Peyer's patch (tissue), 4 donors: ENCODE data around the gene HDAC9. TPM values are rescaled to one million over a fixed set of nuclear protein-coding genes. Genes with fewer than 3 reads are reported as not detected.

Source experiments
- DNase-seq, 3 donors: peaks; one replicate each; pipeline ENCODE4 v3.0.0-alpha.2; 2017 to 2019
- H3K27ac ChIP-seq, 4 donors: fragments of 200-600 bp; sonication (generic); one replicate each; pipeline ENCODE4 v1.5.1; 2016 to 2019
- H3K27me3 ChIP-seq, 2 donors: fragments of 200-600 bp; sonication (generic); one replicate each; pipeline ENCODE4 v1.5.1; 2019
- H3K36me3 ChIP-seq, 3 donors: fragments of 200-600 bp; sonication (generic); one replicate each; pipeline ENCODE4 v1.5.1; 2016 to 2019
- H3K4me1 ChIP-seq, 4 donors: fragments of 200-600 bp; sonication (generic); one replicate each; pipeline ENCODE4 v1.5.1; 2016 to 2019
- H3K4me3 ChIP-seq, 4 donors: fragments of 200-600 bp; sonication (generic); 1 replicate in 3 of 4; 2 replicates in 1 of 4; pipeline ENCODE4 v1.5.1; 2016 to 2019; ENCODE audit warnings: mild to moderate bottlenecking in 1 of 4
- H3K9me3 ChIP-seq, 4 donors: fragments of 200-600 bp; sonication (generic); one replicate each; pipeline ENCODE4 v1.5.1; 2016 to 2019; ENCODE audit warnings: mild to moderate bottlenecking in 1 of 4
- POLR2A ChIP-seq, 2 donors: fragments of 450-650 bp; IDR thresholded peaks; one replicate each; pipeline ENCODE4 v1.5.1; 2017; ENCODE audit warnings: antibody characterized with exemption in 2 of 2, mild to moderate bottlenecking in 2 of 2, moderate library complexity in 2 of 2
- total RNA-seq, 4 donors: library from RNA; depleted of rRNA; stranded (reverse); fragments of >200 nt; gene quantifications; one replicate each; pipeline ENCODE4 v1.1.0, GENCODE V29; 2016
- TF ChIP-seq, protein P1 (sequence below), 6 experiments: fragments of 450-650 bp in 4 of 6; fragments of 200-600 bp in 2 of 6; sonication (generic) in 1 of 6; IDR thresholded peaks; one replicate each; pipeline ENCODE4 v1.5.1; 2017 to 2019; ENCODE audit warnings: antibody characterized with exemption in 6 of 6, mild to moderate bottlenecking in 3 of 6, moderate library complexity in 1 of 6

HDAC9 gene
- total RNA-seq, 4 donors from 2014 or later = 0.88 to 75.9 (median 4.4) TPM

DNA sequence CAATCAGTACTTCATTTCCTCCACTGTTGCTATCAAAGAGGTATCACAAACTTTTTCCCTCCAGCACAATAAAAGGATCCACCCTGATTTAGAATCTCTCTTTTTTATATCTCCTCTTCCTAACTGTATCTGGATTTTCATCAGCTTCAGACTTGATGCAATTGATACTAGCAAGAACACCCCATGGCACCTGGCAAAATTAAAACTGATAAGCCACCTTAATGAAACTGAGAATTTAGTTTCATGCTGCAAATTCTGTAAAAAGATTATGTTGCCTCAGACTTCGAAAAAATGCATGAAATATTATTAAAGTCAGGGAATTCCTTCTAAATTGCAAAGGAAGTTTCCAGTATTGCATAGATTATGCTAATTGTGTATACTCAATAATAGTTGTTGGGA lies 277.0 kb downstream of the HDAC9 start:
- no peaks in the 10 kb centered on the region for H3K36me3 ChIP-seq
- TF ChIP-seq, protein P1, sequence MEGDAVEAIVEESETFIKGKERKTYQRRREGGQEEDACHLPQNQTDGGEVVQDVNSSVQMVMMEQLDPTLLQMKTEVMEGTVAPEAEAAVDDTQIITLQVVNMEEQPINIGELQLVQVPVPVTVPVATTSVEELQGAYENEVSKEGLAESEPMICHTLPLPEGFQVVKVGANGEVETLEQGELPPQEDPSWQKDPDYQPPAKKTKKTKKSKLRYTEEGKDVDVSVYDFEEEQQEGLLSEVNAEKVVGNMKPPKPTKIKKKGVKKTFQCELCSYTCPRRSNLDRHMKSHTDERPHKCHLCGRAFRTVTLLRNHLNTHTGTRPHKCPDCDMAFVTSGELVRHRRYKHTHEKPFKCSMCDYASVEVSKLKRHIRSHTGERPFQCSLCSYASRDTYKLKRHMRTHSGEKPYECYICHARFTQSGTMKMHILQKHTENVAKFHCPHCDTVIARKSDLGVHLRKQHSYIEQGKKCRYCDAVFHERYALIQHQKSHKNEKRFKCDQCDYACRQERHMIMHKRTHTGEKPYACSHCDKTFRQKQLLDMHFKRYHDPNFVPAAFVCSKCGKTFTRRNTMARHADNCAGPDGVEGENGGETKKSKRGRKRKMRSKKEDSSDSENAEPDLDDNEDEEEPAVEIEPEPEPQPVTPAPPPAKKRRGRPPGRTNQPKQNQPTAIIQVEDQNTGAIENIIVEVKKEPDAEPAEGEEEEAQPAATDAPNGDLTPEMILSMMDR (IDR thresholded peaks at IDR 0.05) = no peak
- no peak for TF ChIP-seq POLR2A (IDR thresholded peaks at IDR 0.05)
- H3K4me3 ChIP-seq = no peak overlapping the region
- H3K27ac ChIP-seq = no peak overlapping the region
- DNase-seq = no peak
- H3K4me1 ChIP-seq = no peaks in the 10 kb centered on the region
- H3K9me3 ChIP-seq = no peaks in the 10 kb centered on the region
- H3K27me3 ChIP-seq = no peaks in the 10 kb centered on the region

DNA sequence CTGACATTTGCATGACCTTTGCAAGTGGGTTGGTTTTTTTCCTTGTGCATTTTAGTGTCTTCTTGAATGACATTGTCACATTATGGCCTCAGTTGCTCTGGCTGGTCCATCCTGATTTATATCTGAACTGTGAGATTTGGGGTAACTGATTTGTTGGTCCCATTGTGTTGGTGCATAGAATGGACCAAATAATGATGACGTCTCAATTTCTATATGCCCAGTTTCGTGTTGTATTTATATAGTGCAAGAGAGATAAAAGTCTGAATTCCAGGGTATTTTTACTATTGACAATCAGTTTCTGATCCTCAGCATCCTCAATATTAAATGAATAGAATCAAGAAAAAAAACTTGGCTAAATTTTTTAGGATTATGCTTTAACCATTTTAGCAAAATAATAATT lies 281.8 kb downstream of the HDAC9 start:
- Histone ChIP-seq H3K36me3 (no peaks in the 10 kb centered on the region), H3K4me1 (no peaks in the 10 kb centered on the region), H3K27ac (no peak overlapping the region), H3K4me3 (no peak overlapping the region), H3K27me3 (no peaks in the 10 kb centered on the region), H3K9me3 (no peaks in the 10 kb centered on the region)
- no peak for TF ChIP-seq POLR2A (IDR thresholded peaks at IDR 0.05)
- TF ChIP-seq, protein P1 (IDR thresholded peaks at IDR 0.05) = no peak
- DNase-seq = no peak

DNA sequence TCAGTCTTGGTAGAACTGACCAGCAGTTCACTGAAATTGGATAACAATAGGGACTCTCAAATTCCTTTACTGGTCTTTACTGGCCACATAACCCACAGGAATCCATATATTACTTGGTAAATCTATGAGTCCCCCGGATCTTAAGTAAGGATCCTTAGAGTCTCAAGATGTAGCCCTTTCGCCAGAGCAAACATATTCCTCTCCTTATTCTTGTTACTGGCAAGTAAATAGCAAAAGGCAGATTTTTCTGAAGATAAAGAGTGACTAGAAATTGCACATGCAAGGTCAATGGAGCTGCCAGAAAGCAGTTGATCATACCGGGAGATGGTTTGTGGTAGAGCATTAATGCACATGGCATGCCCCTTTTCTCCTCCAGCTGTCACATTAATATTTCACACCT lies 283.0 kb downstream of the HDAC9 start:
- no peak overlapping the region for H3K27ac ChIP-seq
- H3K9me3 ChIP-seq = no peaks in the 10 kb centered on the region
- TF ChIP-seq POLR2A (IDR thresholded peaks at IDR 0.05) = no peak
- TF ChIP-seq, protein P1 (IDR thresholded peaks at IDR 0.05) = no peak
- H3K4me3 ChIP-seq = no peak overlapping the region
- no peaks in the 10 kb centered on the region for H3K27me3 ChIP-seq
- no peaks in the 10 kb centered on the region for H3K4me1 ChIP-seq
- DNase-seq = no peak
- H3K36me3 ChIP-seq = no peaks in the 10 kb centered on the region

DNA sequence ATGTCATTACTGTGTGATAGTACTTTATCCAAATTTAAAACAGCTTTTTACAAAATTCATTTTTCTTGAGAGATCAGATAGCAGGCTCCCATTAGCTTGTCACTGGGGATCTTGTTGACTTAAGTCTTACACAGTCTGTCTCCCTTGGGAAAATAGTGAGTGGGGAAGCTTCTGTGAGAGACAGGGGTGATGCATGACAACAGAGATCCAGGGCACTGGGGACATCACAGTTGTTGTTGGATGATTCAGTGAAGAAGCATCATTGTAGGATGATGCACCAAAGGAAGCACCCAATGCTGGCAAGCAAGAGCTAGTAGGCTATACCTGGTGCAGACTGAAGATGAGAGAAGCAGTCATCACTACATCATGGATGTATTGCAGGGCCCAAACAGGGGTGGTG lies 284.7 kb downstream of the HDAC9 start:
- no peak for TF ChIP-seq POLR2A (IDR thresholded peaks at IDR 0.05)
- TF ChIP-seq, protein P1 (IDR thresholded peaks at IDR 0.05) = no peak
- H3K9me3 ChIP-seq = no peaks in the 10 kb centered on the region
- DNase-seq = no peak
- H3K36me3 ChIP-seq = no peaks in the 10 kb centered on the region
- H3K4me1 ChIP-seq = no peaks in the 10 kb centered on the region
- H3K27ac ChIP-seq = no peak overlapping the region
- H3K27me3 ChIP-seq = no peaks in the 10 kb centered on the region
- no peak overlapping the region for H3K4me3 ChIP-seq

DNA sequence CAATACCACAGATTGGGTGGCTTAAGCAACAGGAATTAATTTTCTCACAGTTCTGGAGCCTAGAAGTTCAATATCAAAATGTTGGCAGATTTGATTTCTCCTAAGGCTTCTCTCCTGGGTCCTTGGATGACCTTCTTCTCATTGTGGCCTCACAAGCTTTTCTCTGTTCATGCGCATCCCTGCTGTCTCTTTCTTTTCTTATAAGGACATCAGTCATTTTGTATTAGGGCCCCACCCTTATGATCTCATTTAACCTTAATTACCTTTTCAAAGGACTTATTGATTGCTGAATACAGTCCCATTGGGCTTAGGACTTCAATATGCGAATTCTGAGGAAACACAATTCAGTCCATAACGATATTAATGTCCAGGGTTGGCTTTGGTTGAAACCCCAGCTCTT lies 285.4 kb downstream of the HDAC9 start:
- no peak overlapping the region for H3K4me3 ChIP-seq
- no peak for TF ChIP-seq POLR2A (IDR thresholded peaks at IDR 0.05)
- no peaks in the 10 kb centered on the region for H3K4me1 ChIP-seq
- H3K27me3 ChIP-seq = no peaks in the 10 kb centered on the region
- H3K36me3 ChIP-seq = no peaks in the 10 kb centered on the region
- no peaks in the 10 kb centered on the region for H3K9me3 ChIP-seq
- H3K27ac ChIP-seq = no peak overlapping the region
- no peak for DNase-seq

DNA sequence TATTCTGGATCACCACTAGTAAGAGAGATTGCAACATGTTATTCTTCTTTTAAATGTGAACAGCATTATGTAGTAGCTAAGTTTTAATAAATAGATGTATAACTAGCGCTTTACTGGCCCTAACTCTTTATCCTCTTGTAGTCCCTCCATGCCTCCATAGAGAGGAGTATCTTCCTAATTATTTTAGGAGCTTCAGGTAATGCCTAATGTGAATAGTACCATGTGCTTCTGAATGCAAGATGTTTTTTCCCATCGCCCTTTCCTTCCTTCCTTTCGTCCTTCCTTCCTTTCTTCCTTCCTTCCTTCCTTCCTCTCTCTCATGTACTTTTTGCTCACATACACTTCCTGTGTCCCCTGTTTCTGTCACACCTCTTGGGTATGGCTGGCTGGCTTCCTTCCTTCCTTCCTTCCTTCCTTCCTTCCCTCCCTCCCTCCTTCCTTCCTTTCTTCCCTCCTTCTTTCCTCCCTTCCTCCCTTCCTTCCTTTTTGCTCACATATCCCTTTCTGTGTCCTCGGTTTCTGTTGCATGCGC lies 290.7 kb downstream of the HDAC9 start:
- Histone ChIP-seq H3K27me3 (no peaks in the 10 kb centered on the region), H3K27ac (no peak overlapping the region), H3K4me3 (no peak overlapping the region), H3K36me3 (no peaks in the 10 kb centered on the region), H3K4me1 (no peaks in the 10 kb centered on the region), H3K9me3 (no peaks in the 10 kb centered on the region)
- TF ChIP-seq, protein P1 (IDR thresholded peaks at IDR 0.05) = no peak
- TF ChIP-seq POLR2A (IDR thresholded peaks at IDR 0.05) = no peak
- DNase-seq = no peak
